Measurements from ENCODE around the gene PIEZO2. TPM values are rescaled to one million over a fixed set of nuclear protein-coding genes. Genes with fewer than 3 reads are reported as not detected.

The PIEZO2 gene
- total RNA-seq, 4 donors from 2014 or later, result 2.1 to 7.4 (median 2.5) TPM; not detected in 1

DNA sequence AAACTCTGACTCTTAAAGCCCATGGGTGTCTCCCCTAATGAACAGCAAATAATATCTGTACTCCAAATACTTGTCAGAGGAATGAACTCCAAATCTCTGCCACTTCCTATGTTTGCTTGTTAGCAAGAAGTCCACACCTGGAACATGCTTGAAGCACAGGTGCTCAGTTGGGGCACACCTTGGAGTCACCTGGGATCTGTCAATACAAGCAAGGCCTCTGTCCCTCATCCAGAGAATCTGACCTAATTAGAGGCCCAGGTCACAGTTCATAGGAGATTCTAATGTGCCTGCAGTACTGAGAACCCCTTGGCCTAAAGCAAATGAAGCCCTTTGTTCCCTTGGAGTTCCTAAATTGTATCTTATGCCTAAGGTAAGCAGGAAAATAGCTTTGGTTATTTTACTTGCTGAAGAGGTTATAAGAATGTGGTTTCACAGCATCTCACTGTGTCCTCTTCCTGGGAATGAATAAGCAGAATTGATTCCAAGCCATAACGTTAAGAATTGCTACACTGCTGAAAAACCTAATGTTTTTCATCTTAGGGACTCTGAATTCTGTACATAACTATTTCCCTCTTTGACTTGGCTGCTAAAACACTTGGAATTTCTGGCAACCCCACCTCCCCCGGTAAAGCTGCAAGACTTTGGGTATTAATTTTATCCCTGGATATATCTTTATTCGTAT, 113.4 kb downstream of the PIEZO2 start:
- Histone ChIP-seq H3K9me3 (no peaks in the 10 kb centered on the region), H3K27me3 (no peaks in the 10 kb centered on the region), H3K4me3 (no peak overlapping the region), H3K4me1 (peaks cover 0 to 9% (median 0%) of the 10 kb centered on the region in 3 donors), H3K36me3 (no peaks in the 10 kb centered on the region), H3K27ac (no peak overlapping the region)
- WGBS, 2 donors, result 64 to 66% methylated on average over 3 of the region's 3 CpGs
- TF ChIP-seq, protein P1, sequence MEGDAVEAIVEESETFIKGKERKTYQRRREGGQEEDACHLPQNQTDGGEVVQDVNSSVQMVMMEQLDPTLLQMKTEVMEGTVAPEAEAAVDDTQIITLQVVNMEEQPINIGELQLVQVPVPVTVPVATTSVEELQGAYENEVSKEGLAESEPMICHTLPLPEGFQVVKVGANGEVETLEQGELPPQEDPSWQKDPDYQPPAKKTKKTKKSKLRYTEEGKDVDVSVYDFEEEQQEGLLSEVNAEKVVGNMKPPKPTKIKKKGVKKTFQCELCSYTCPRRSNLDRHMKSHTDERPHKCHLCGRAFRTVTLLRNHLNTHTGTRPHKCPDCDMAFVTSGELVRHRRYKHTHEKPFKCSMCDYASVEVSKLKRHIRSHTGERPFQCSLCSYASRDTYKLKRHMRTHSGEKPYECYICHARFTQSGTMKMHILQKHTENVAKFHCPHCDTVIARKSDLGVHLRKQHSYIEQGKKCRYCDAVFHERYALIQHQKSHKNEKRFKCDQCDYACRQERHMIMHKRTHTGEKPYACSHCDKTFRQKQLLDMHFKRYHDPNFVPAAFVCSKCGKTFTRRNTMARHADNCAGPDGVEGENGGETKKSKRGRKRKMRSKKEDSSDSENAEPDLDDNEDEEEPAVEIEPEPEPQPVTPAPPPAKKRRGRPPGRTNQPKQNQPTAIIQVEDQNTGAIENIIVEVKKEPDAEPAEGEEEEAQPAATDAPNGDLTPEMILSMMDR (IDR thresholded peaks at IDR 0.05), result no peak
- TF ChIP-seq POLR2A (IDR thresholded peaks at IDR 0.05), result no peak
- intact Hi-C loops (cut with DNase I), result loop anchor here (10.0 kb wide), 1 partner anchor 181 kb away; no protein-coding TSS in a partner anchor
- no peak for DNase-seq

DNA sequence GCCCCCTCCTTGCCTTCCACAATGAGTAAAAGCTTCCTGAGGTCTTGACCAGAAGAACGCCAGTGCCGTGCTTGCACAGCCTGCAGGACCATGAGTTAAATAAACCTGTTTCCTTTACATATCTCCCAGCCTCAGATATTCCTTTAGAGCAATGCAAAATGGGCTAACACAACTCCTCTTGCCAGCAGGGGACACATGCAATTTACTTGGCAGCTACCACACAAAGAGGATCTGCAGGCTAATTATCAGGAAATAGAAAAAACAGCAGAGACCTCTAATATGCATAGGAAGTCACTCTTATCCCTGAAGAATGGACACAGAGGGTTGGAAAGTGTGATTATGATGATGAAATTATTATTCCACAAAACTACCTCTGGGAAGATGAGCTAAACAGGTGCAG, 114.0 kb downstream of the PIEZO2 start:
- Histone ChIP-seq H3K27ac (no peak overlapping the region), H3K27me3 (no peaks in the 10 kb centered on the region), H3K9me3 (no peaks in the 10 kb centered on the region), H3K36me3 (no peaks in the 10 kb centered on the region), H3K4me1 (peaks cover 0 to 9% (median 0%) of the 10 kb centered on the region in 3 donors), H3K4me3 (no peak overlapping the region)
- intact Hi-C loops (cut with DNase I), result loop anchor here (10.0 kb wide), 1 partner anchor 181 kb away; no protein-coding TSS in a partner anchor
- TF ChIP-seq, protein P1 (IDR thresholded peaks at IDR 0.05), result no peak
- TF ChIP-seq POLR2A (IDR thresholded peaks at IDR 0.05), result no peak
- no peak for DNase-seq
- 40 to 53% methylated on average over 2 of the region's 2 CpGs for WGBS, 2 donors

DNA sequence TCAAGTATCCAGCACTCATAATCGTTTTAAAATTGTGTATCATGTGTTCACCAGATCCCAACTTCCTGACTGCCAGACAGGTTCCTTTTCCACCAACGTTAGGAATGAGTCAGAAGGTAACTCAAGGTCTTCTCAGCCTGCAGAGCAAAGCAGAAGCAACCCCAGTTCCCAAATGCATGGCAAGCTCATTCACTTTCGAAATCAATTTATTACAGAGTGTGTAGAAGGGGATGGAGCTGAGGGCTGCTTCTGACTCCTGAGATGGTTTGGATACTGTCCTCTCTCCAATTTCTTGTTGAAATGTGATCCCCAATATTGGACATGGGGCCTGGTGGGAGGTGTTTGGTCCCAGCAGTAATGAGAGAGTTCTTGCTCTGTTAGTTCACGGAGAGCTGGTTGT, 114.5 kb downstream of the PIEZO2 start:
- TF ChIP-seq, protein P1 (IDR thresholded peaks at IDR 0.05), result no peak
- TF ChIP-seq POLR2A (IDR thresholded peaks at IDR 0.05), result no peak
- no peaks in the 10 kb centered on the region for H3K9me3 ChIP-seq
- no peak for DNase-seq
- H3K27me3 ChIP-seq, result no peaks in the 10 kb centered on the region
- no peak overlapping the region for H3K27ac ChIP-seq
- no peaks in the 10 kb centered on the region for H3K36me3 ChIP-seq
- 36 to 54% methylated on average over 3 to 4 of the region's 4 CpGs for WGBS, 2 donors
- H3K4me3 ChIP-seq, result no peak overlapping the region
- H3K4me1 ChIP-seq, result peaks cover 0 to 9% (median 0%) of the 10 kb centered on the region in 3 donors
- intact Hi-C loops (cut with DNase I), result loop anchor here (10.0 kb wide), 1 partner anchor 180 kb away; no protein-coding TSS in a partner anchor

DNA sequence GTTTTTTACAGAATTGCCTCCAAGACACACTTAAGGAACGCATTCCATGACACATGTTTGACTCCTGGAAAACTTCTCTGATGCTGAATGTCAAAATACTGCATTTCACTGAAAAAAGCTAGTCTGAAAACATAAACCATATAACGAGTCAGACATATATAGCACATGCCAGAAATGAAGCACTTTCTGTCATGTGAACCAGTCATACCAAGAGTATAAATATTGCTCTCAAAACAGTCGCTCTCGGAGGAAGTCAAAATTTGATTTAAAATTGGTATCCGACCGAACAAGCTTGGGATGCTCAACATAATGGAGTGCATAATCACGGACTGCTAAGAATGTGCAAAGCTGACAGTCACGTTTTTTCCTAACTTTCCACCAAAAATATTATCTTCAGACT, 115.9 kb downstream of the PIEZO2 start:
- 76% methylated on average over 8 of the region's 8 CpGs for WGBS, 2 donors

DNA sequence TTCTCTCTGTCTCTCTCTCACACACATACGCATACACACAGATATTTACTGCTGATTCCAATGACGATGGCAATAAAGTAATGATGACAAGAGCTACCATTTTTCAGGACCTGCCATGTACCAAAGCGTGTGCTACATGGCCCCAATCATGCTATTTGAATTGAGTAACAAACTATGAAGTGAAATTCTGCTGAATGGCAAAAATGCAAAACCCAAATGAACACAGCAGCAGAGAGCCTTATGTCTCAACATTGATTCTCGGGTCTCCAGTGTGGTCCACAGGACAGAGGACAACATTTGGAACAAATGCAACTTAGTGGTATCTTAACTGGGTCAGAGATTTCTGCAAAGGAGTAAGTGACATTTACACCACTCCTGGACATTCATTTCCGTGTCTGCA, 117.4 kb downstream of the PIEZO2 start:
- Histone ChIP-seq H3K27ac (no peak overlapping the region), H3K4me1 (peaks cover 0 to 9% (median 0%) of the 10 kb centered on the region in 3 donors), H3K27me3 (no peaks in the 10 kb centered on the region), H3K4me3 (no peak overlapping the region), H3K9me3 (no peaks in the 10 kb centered on the region), H3K36me3 (no peaks in the 10 kb centered on the region)
- TF ChIP-seq POLR2A (IDR thresholded peaks at IDR 0.05), result no peak
- TF ChIP-seq, protein P1 (IDR thresholded peaks at IDR 0.05), result no peak
- WGBS, 2 donors, result 94 to 96% methylated on average over 5 of the region's 5 CpGs
- no peak for DNase-seq
- intact Hi-C loops (cut with DNase I), result loop anchor here (10.0 kb wide), 1 partner anchor 177 kb away; no protein-coding TSS in a partner anchor

More for the DNA sequence above, 115.9 kb downstream of the PIEZO2 start:
- no peaks in the 10 kb centered on the region for H3K27me3 ChIP-seq
- no peaks in the 10 kb centered on the region for H3K36me3 ChIP-seq
- no peaks in the 10 kb centered on the region for H3K9me3 ChIP-seq
- intact Hi-C loops (cut with DNase I), result loop anchor here (10.0 kb wide), 1 partner anchor 179 kb away; no protein-coding TSS in a partner anchor
- no peak for DNase-seq
- H3K4me1 ChIP-seq, result peaks cover 0 to 9% (median 0%) of the 10 kb centered on the region in 3 donors
- TF ChIP-seq, protein P1 (IDR thresholded peaks at IDR 0.05), result no peak
- TF ChIP-seq POLR2A (IDR thresholded peaks at IDR 0.05), result no peak
- H3K27ac ChIP-seq, result no peak overlapping the region
- no peak overlapping the region for H3K4me3 ChIP-seq

Measured in esophagus squamous epithelium (tissue), 5 donors.